HepG2 (cell line): Measurements from ENCODE around the gene TBC1D21. TPM values are rescaled to one million over a fixed set of nuclear protein-coding genes. Genes with fewer than 3 reads are reported as not detected.

Experiments used
- ATAC-seq: fragments of 200-7000 bp; cut with Tn5 transposase; 3 replicates; pipeline ENCODE4 v1.9.1; 2020; ENCODE audit warnings: mild to moderate bottlenecking, moderate library complexity
- BruUV-seq: library from RNA; stranded (reverse); fragments of 400-500 nt; replicated peaks from 2 replicates; lab custom pipeline; 2021; lab: Mats Ljungman, UMichigan
- CTCF ChIA-PET: fragments of 300-600 bp; formaldehyde crosslinking; extraction: SDS; loops from one replicate; lab custom pipeline; 2021; ENCODE audit warnings: low total read pairs, inconsistent platforms, low intra/inter-chr PET ratio; lab: Yijun Ruan, JAX
- POLR2A ChIA-PET: fragments of 350-600 bp; sonication (Branson Sonifier 250); formaldehyde crosslinking; loops from one replicate; lab custom pipeline; 2020; ENCODE audit warnings: antibody characterized with exemption, inconsistent platforms; lab: Yijun Ruan, JAX
- DNase-seq: peaks from one replicate; pipeline ENCODE4 v3.0.0-alpha.2; 2015; ENCODE audit warnings: low spot score
- FAIRE-seq: peaks from 3 replicates; lab custom pipeline; 2011; peaks lifted over from hg19 to GRCh38; lab: Jason Lieb, UNC
- H2AFZ ChIP-seq: one replicate; pipeline ENCODE4 v1.6.1; 2011; ENCODE audit warnings: low read length, inconsistent platforms
- H3K27ac ChIP-seq: fragments of 300-600 bp; 3 replicates; pipeline ENCODE4 v1.8.0; 2011; ENCODE audit warnings: mixed run types, mild to moderate bottlenecking, mixed read lengths, low read length, inconsistent platforms; ENCODE audit not compliant: insufficient read depth; ENCODE audit errors: extremely low read length
- H3K27me3 ChIP-seq, 2 experiments: fragments of 200-600 bp in 1 of 2; 2 replicates in 1 of 2; 3 replicates in 1 of 2; pipeline versions ENCODE4 v1.6.0 to v1.8.0; 2011; ENCODE audit warnings: low read length in 2 of 2, mild to moderate bottlenecking in 2 of 2, moderate library complexity in 2 of 2, inconsistent platforms in 1 of 2; ENCODE audit not compliant: insufficient read depth in 2 of 2, control insufficient read depth in 1 of 2
- H3K36me3 ChIP-seq, 2 experiments: fragments of 200-600 bp in 1 of 2; replicated peaks in 1 of 2; 2 replicates in 1 of 2; 3 replicates in 1 of 2; pipeline versions ENCODE4 v1.5.1 to v1.8.0; 2011; ENCODE audit warnings: low read length in 2 of 2, inconsistent platforms in 1 of 2; ENCODE audit not compliant: insufficient read depth in 2 of 2, control insufficient read depth in 1 of 2
- H3K4me1 ChIP-seq: 2 replicates; pipeline ENCODE4 v1.5.1; 2012; ENCODE audit warnings: low read length, inconsistent platforms; ENCODE audit not compliant: insufficient read depth
- H3K4me2 ChIP-seq: 2 replicates; pipeline ENCODE4 v1.6.0; 2011; ENCODE audit warnings: low read depth, low read length, inconsistent platforms
- H3K4me3 ChIP-seq, 3 experiments: fragments of 200-600 bp in 1 of 3; sonication (generic), shearing (Covaris generic) in 1 of 3; replicated peaks in 1 of 3; 2 replicates each; pipeline ENCODE4 v1.5.1; 2011 to 2016; ENCODE audit warnings: low read length in 3 of 3, inconsistent platforms in 2 of 3, low read depth in 2 of 3, mild to moderate bottlenecking in 2 of 3, control low read depth in 1 of 3, mixed read lengths in 1 of 3; ENCODE audit not compliant: insufficient read depth in 1 of 3
- H3K79me2 ChIP-seq: one replicate; pipeline ENCODE4 v1.6.1; 2011; ENCODE audit warnings: low read length, inconsistent platforms; ENCODE audit not compliant: insufficient read depth
- H3K9ac ChIP-seq: 2 replicates; pipeline ENCODE4 v1.6.0; 2011; ENCODE audit warnings: mild to moderate bottlenecking, low read depth, low read length, inconsistent platforms; ENCODE audit not compliant: insufficient read depth
- H3K9me3 ChIP-seq: 2 replicates; pipeline ENCODE4 v1.5.1; 2012; ENCODE audit warnings: mild to moderate bottlenecking, low read length
- H4K20me1 ChIP-seq: 2 replicates; pipeline ENCODE4 v1.6.0; 2011; ENCODE audit warnings: inconsistent platforms, mild to moderate bottlenecking, low read length, moderate library complexity; ENCODE audit not compliant: insufficient read depth
- ARID5B ChIP-seq: IDR thresholded peaks from 2 replicates; pipeline ENCODE4 v1.4.0; 2020; ENCODE audit warnings: mild to moderate bottlenecking, missing genetic modification reagents
- BRD4 ChIP-seq: sonication (generic); formaldehyde crosslinking; IDR thresholded peaks from 2 replicates; pipeline ENCODE4 v1.4.0; 2020; ENCODE audit warnings: missing genetic modification reagents
- BRF2 ChIP-seq: sonication (generic); formaldehyde crosslinking; IDR thresholded peaks from 2 replicates; pipeline ENCODE4 v1.8.1; 2022; ENCODE audit warnings: mild to moderate bottlenecking, missing genetic modification reagents
- DMAP1 ChIP-seq: IDR thresholded peaks from 2 replicates; pipeline ENCODE4 v1.6.1; 2016
- HNRNPH1 ChIP-seq: fragments of 200-400 bp; formaldehyde crosslinking; optimal IDR thresholded peaks from 2 replicates; pipeline ENCODE3; 2017; ENCODE audit warnings: mild to moderate bottlenecking, low read depth, low read length
- IRF1 ChIP-seq: sonication (generic); formaldehyde crosslinking; IDR thresholded peaks from 2 replicates; pipeline ENCODE4 v1.4.0; 2020; ENCODE audit warnings: low read depth, mild to moderate bottlenecking, missing genetic modification reagents
- NR3C1 ChIP-seq: sonication (generic); formaldehyde crosslinking; IDR thresholded peaks from 2 replicates; pipeline ENCODE4 v1.4.0; 2020; ENCODE audit warnings: missing genetic modification reagents
- NRL ChIP-seq: sonication (generic); formaldehyde crosslinking; IDR thresholded peaks from 2 replicates; pipeline ENCODE4 v1.5.0; 2020; ENCODE audit warnings: missing genetic modification reagents, mild to moderate bottlenecking, moderate library complexity, borderline replicate concordance
- SMAD9 ChIP-seq: sonication (generic); formaldehyde crosslinking; IDR thresholded peaks from 2 replicates; pipeline ENCODE4 v1.5.1; 2020; ENCODE audit warnings: mild to moderate bottlenecking, missing genetic modification reagents
- SRSF1 ChIP-seq: fragments of 200-400 bp; formaldehyde crosslinking; optimal IDR thresholded peaks from 2 replicates; pipeline ENCODE3; 2017; ENCODE audit warnings: mild to moderate bottlenecking, low read depth, low read length, moderate library complexity
- TAF1 ChIP-seq: sonication (generic); formaldehyde crosslinking; IDR thresholded peaks from 2 replicates; pipeline ENCODE4 v1.4.0; 2020; ENCODE audit warnings: missing genetic modification reagents
- ZBTB7B ChIP-seq: sonication (generic); formaldehyde crosslinking; IDR thresholded peaks from 2 replicates; pipeline ENCODE4 v1.4.0; 2020; ENCODE audit warnings: missing genetic modification reagents
- ZFP37 ChIP-seq: sonication (generic); formaldehyde crosslinking; IDR thresholded peaks from 2 replicates; pipeline ENCODE4 v1.4.0; 2020; ENCODE audit warnings: missing genetic modification reagents, borderline replicate concordance
- ZKSCAN1 ChIP-seq: fragments of 150-350 bp; IDR thresholded peaks from 2 replicates; pipeline ENCODE4 v1.6.1; 2014; ENCODE audit warnings: low read length
- ZNF275 ChIP-seq: sonication (generic); formaldehyde crosslinking; IDR thresholded peaks from 2 replicates; pipeline ENCODE4 v1.8.0; 2022; ENCODE audit warnings: missing genetic modification reagents, mild to moderate bottlenecking, inconsistent platforms, borderline replicate concordance
- ZNF572 ChIP-seq: sonication (generic); formaldehyde crosslinking; IDR thresholded peaks from 2 replicates; pipeline ENCODE4 v1.5.1; 2020; ENCODE audit warnings: mild to moderate bottlenecking, missing genetic modification reagents
- WGBS: methylation state at CpG from one replicate; pipeline ENCODE4 v1.1.6; 2017; ENCODE audit warnings: low lambda C conversion rate; 5-methylcytosine and 5-hydroxymethylcytosine counted together
- in situ Hi-C: cut with HindIII; loops from 2 replicates; pipeline ENCODE4 v1.10.0; 2017; ENCODE audit warnings: low pct_unique_long_range_greater_than_20kb; ENCODE audit not compliant: extremely low pct_ligation_motif_present
- intact Hi-C: fragments of 100-400 bp; cut with micrococcal nuclease; formaldehyde crosslinking; loops from one replicate; pipeline ENCODE4 v1.10.0; 2022; ENCODE audit not compliant: unreplicated experiment
- polyA plus RNA-seq, 8 experiments: library from polyadenylated mRNA; depleted of rRNA in 3 of 8; stranded (reverse) in 7 of 8; unstranded in 1 of 8; fragments of >200 nt; fragmentation: Illumina TruSeq in 4 of 8; extraction: Trizol in 4 of 8; gene quantifications; 2 replicates each; pipeline versions ENCODE4 v1.2.1 to v1.2.3, GENCODE V29; 2011 to 2016; ENCODE audit warnings: low read depth in 4 of 8, missing spikeins in 1 of 8, mixed read lengths in 1 of 8; ENCODE audit not compliant: insufficient read depth in 1 of 8
- total RNA-seq, 5 experiments: library from RNA; depleted of rRNA; stranded (reverse); fragments of >200 nt; fragmentation: Illumina TruSeq; extraction: Trizol; gene quantifications; 2 replicates each; pipeline ENCODE4 v1.2.3, GENCODE V29; 2016; ENCODE audit warnings: low read depth in 1 of 5

The TBC1D21 gene
- total and polyA plus RNA-seq, 2 of the 13 experiments (the other 11 are each of a cell fraction or from before 2014, with no cell fraction given): not detected

GRCh38 chr15:73902121-73903020 is 29.0 kb downstream of the TBC1D21 start:
- no TSS peak for BruUV-seq
- DNase-seq (no peak), ATAC-seq (no peak), FAIRE-seq (no peak)
- CTCF ChIA-PET: no interaction called here
- H3K79me2 ChIP-seq: no peaks in the 10 kb centered on the region
- no peak overlapping the region for H3K9ac ChIP-seq
- H4K20me1 ChIP-seq: no peaks in the 10 kb centered on the region
- H3K36me3 ChIP-seq: no peaks in the 10 kb centered on the region
- intact Hi-C loops (no loop called here), in situ Hi-C loops (no loop called here)
- no peak overlapping the region for H3K4me2 ChIP-seq
- H2AFZ ChIP-seq: no peak overlapping the region
- no peaks in the 10 kb centered on the region for H3K4me1 ChIP-seq
- H3K27ac ChIP-seq: no peak overlapping the region
- no peak overlapping the region for H3K4me3 ChIP-seq
- WGBS: 14% methylated on average over 5 of the region's 11 CpGs
- H3K27me3 ChIP-seq: peaks cover 2 to 3% of the 10 kb centered on the region in 2 experiments; a peak in 2 of 5 replicates
- POLR2A ChIA-PET: no interaction called here
- no peaks in the 10 kb centered on the region for H3K9me3 ChIP-seq
- no peak for TF ChIP-seq BRD4 (CRISPR knock-in tag)
- TF ChIP-seq SRSF1: no peak
- no peak for TF ChIP-seq ZNF275 (CRISPR knock-in tag)
- TF ChIP-seq HNRNPH1: no peak
- TF ChIP-seq IRF1: no peak
- no peak for TF ChIP-seq NR3C1 (CRISPR knock-in tag)
- no peak for TF ChIP-seq NRL (CRISPR knock-in tag)
- no peak for TF ChIP-seq SMAD9 (CRISPR knock-in tag)
- TF ChIP-seq ZFP37 (CRISPR knock-in tag): no peak
- no peak for TF ChIP-seq ZNF572 (CRISPR knock-in tag)
- TF ChIP-seq ARID5B (CRISPR knock-in tag): no peak
- TF ChIP-seq ZBTB7B (CRISPR knock-in tag): no peak
- no peak for TF ChIP-seq ZKSCAN1
- TF ChIP-seq BRF2 (CRISPR knock-in tag): no peak
- TF ChIP-seq DMAP1 (CRISPR knock-in tag): no peak
- TF ChIP-seq TAF1 (CRISPR knock-in tag): no peak
